HCT116 (cell line): ENCODE results near the gene PDCD10.

ENCODE experiments used
- CBX3 ChIP-seq: IDR thresholded peaks from 2 replicates; pipeline ENCODE4 v1.6.1; 2012; ENCODE audit warnings: low read depth
- EGR1 ChIP-seq: IDR thresholded peaks from 2 replicates; pipeline ENCODE4 v1.6.1; 2012; ENCODE audit warnings: low read depth
- EZH2 ChIP-seq: fragments of 200-600 bp; sonication (generic); IDR thresholded peaks from 2 replicates; pipeline ENCODE4 v1.6.1; 2017; ENCODE audit warnings: antibody characterized with exemption, mixed run types
- JUND ChIP-seq: IDR thresholded peaks from 2 replicates; pipeline ENCODE4 v1.6.1; 2012
- POLR2A ChIP-seq: IDR thresholded peaks from 2 replicates; pipeline ENCODE4 v1.7.0; 2011; ENCODE audit warnings: borderline replicate concordance; ENCODE audit not compliant: insufficient read depth, insufficient read length; ENCODE audit errors: extremely low read depth
- POLR2AphosphoS5 ChIP-seq: IDR thresholded peaks from 2 replicates; pipeline ENCODE4 v1.6.1; 2011; ENCODE audit warnings: mild to moderate bottlenecking, low read depth, low read length, moderate library complexity
- TCF7L2 ChIP-seq: IDR thresholded peaks from 2 replicates; pipeline ENCODE4 v1.7.0; 2011; ENCODE audit warnings: borderline replicate concordance, inconsistent platforms; ENCODE audit not compliant: insufficient read depth, insufficient read length; ENCODE audit errors: extremely low read depth
- ZFX ChIP-seq: fragments of 450-650 bp; IDR thresholded peaks from 2 replicates; pipeline ENCODE4 v1.6.1; 2017
- TF ChIP-seq, protein P1 (sequence below), 3 experiments: fragments of 200-600 bp in 1 of 3; sonication (generic) in 1 of 3; IDR thresholded peaks in 2 of 3; conservative IDR thresholded peaks in 1 of 3; 2 replicates each; pipeline ENCODE4 v1.5.1; 2012 to 2017; ENCODE audit warnings: low read depth in 2 of 3, low read length in 2 of 3, antibody characterized with exemption in 1 of 3, borderline replicate concordance in 1 of 3, control low read depth in 1 of 3, mild to moderate bottlenecking in 1 of 3, mixed read lengths in 1 of 3, mixed run types in 1 of 3, moderate library complexity in 1 of 3; ENCODE audit not compliant: insufficient read depth in 1 of 3
- TF ChIP-seq, protein P2 (sequence below): IDR thresholded peaks from 2 replicates; pipeline ENCODE4 v1.6.1; 2012
- TF ChIP-seq, protein P3 (sequence below): IDR thresholded peaks from 2 replicates; pipeline ENCODE4 v1.6.1; 2011; ENCODE audit warnings: mild to moderate bottlenecking, low read length, moderate library complexity; ENCODE audit not compliant: insufficient replicate concordance; ENCODE audit errors: extremely low read depth

DNA sequence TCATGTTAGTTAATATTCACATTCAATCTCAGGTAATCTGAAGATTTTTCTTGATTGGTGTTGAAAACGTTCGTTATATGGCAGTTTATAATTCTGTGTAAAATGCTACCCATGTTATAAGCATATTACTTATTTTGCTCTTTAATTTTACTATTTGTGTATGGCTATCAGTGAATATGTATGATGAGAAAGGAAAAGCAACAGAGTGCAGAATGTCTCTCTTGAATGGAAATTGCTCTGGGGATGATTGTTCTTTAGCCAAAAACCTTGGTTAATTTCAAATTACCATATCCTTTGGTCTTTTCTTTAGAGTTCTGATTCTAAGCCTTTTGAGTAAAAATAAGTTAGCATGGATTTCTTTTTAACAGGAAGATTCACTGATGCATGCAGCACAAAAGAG, 3.3 kb upstream of the PDCD10 start:
- TF ChIP-seq EGR1, result no peak
- TF ChIP-seq, protein P1, sequence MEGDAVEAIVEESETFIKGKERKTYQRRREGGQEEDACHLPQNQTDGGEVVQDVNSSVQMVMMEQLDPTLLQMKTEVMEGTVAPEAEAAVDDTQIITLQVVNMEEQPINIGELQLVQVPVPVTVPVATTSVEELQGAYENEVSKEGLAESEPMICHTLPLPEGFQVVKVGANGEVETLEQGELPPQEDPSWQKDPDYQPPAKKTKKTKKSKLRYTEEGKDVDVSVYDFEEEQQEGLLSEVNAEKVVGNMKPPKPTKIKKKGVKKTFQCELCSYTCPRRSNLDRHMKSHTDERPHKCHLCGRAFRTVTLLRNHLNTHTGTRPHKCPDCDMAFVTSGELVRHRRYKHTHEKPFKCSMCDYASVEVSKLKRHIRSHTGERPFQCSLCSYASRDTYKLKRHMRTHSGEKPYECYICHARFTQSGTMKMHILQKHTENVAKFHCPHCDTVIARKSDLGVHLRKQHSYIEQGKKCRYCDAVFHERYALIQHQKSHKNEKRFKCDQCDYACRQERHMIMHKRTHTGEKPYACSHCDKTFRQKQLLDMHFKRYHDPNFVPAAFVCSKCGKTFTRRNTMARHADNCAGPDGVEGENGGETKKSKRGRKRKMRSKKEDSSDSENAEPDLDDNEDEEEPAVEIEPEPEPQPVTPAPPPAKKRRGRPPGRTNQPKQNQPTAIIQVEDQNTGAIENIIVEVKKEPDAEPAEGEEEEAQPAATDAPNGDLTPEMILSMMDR (IDR thresholded peaks at IDR 0.05 in 2 of 3, conservative IDR thresholded peaks at IDR 0.05 in 1 of 3; ENCODE audit: borderline replicate concordance in 1 of 3, insufficient read depth in 1 of 3, low read depth in 2 of 3, low read length in 2 of 3), result no peak
- no peak for TF ChIP-seq POLR2AphosphoS5
- no peak for TF ChIP-seq POLR2A
- TF ChIP-seq, protein P2, sequence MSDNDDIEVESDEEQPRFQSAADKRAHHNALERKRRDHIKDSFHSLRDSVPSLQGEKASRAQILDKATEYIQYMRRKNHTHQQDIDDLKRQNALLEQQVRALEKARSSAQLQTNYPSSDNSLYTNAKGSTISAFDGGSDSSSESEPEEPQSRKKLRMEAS, result no peak
- TF ChIP-seq TCF7L2, result no peak
- TF ChIP-seq EZH2, result no peak
- TF ChIP-seq JUND, result no peak
- no peak for TF ChIP-seq CBX3
- TF ChIP-seq, protein P3, sequence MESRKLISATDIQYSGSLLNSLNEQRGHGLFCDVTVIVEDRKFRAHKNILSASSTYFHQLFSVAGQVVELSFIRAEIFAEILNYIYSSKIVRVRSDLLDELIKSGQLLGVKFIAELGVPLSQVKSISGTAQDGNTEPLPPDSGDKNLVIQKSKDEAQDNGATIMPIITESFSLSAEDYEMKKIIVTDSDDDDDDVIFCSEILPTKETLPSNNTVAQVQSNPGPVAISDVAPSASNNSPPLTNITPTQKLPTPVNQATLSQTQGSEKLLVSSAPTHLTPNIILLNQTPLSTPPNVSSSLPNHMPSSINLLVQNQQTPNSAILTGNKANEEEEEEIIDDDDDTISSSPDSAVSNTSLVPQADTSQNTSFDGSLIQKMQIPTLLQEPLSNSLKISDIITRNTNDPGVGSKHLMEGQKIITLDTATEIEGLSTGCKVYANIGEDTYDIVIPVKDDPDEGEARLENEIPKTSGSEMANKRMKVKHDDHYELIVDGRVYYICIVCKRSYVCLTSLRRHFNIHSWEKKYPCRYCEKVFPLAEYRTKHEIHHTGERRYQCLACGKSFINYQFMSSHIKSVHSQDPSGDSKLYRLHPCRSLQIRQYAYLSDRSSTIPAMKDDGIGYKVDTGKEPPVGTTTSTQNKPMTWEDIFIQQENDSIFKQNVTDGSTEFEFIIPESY, result no peak
- no peak for TF ChIP-seq ZFX
